HL-60/S4 treated with phorbol 12-myristate 13-acetate at 8.2 ng/mL for 4 days and 3 days (cell line): ENCODE results near the gene DEFB108B.
"Not testable (repeated sequence)": the region's sequence is repeated elsewhere in the genome, so short reads cannot be mapped to it uniquely, and the experiment has no call there.

Experiments used
- in situ Hi-C: fragments of 300-500 bp; cut with MboI; formaldehyde crosslinking; loops from 2 replicates; pipeline ENCODE4 v1.15.0; 2022; ENCODE audit warnings: low sequenced_read_pairs

DEFB108B gene

DNA sequence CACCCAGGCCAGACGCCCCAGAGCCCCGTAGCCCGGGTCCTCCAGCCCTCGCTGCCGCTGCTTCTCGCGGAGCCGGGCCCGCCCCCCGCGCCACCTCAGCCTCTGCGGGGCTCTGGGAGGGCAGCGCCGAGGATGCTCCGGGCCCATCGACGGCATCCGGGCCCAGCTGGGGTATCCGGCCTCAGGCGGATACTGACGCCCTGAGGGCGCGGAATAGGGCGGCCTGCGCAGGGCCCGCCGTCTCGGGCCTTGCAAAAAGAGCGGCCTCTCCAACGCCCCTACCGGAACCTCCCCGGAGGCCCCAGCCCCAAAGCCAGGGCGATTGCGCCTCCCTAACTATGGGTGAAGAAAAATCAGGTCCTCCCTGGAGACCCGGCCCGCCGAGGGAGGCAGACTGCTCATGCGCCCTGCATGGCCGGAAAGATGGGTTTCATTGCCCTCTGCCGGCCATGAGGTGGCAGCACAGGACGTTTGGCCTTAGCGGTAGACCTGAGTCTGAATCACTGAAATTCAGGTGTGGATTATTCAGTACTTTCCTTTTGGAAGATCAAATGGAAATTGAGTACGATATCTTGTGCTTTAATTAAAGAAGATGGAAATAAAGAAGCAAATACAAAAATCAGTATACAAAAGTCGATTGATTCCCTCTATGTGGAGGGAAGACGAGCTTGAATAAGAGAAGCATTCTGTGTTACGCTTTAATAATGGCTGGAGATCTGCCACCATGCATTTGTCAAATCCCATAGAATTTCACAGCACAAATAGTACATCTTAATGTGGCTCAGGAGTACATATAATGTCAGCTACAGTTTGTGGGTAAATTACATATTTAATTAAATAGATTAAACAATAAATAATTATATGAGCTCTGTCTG lies 19.3 kb upstream of the DEFB108B start:
- in situ Hi-C loops: not testable (repeated sequence)

DNA sequence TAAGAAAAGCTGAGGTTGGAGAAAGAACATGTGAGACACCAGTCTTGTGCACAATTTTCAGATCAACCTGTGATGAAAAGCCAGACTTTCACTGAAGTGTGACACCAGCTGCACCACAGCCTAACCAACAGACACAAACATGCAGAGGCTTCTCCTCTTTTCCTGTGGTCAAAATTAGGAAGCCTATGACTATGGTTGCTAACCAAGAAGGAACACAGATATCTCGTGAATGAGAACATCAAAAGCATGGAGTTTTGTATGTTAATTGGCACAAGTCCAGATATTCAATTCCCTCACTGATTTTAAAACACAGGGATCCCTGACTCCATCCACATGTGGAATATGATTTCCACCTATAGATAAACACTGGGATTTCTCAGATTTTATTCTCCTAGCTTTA lies 11.5 kb upstream of the DEFB108B start:
- in situ Hi-C loops: not testable (repeated sequence)

DNA sequence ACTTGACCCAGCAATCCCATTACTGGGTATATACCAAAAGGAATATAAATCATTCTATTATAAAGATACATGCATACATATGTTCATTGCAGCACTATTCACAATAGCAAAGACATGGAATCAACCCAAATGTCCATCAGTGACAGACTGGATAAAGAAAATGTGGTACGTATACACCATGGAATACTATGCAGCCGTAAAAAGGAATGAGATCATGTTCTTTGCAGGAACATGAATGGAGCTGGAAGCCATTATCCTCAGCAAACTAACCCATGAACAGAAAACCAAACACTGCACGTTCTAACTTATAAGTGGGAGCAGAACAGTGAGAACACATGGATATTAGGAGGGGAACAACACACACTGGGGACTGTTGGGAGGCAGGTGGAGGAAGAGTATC lies 3.8 kb upstream of the DEFB108B start:
- in situ Hi-C loops: not testable (repeated sequence)

DNA sequence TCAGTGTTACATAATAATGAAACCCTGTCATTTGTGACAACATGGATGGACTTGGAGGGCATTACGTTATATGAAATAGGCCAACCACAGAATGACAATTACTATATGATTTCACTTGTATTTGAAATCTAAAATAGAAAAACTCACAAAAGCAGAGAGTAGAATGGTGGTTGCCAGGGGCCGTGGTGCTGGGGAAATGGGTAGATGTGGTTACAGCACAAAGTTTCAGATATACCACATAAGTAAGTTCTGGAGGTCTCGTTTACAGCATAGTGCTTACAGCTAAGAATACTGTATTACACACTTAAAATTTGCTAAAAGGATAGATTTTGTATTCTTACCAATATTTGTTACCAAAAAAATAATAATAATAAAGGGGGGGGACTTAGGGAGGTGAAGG lies 3.3 kb upstream of the DEFB108B start:
- in situ Hi-C loops: not testable (repeated sequence)

DNA sequence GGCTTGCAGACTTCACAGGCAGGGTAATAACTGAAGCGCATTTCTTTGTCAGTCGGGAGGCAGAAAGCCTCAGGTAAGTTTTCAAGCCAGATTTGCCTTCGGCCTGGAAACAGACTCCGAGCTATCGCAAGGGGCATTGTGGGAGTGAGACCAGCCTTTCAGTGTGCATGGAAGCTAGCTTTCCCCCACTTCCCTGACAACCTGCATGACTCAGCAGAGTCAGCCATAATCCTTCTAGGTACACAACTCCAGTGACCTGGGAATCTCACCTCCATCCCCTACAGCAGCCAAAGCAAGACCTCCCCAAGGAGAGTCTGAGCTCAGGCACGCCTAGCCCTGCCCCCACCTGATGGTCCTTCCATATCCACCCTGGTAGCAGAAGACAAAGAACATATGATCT lies 9.7 kb downstream of the DEFB108B start:
- in situ Hi-C loops: not testable (repeated sequence)

DNA sequence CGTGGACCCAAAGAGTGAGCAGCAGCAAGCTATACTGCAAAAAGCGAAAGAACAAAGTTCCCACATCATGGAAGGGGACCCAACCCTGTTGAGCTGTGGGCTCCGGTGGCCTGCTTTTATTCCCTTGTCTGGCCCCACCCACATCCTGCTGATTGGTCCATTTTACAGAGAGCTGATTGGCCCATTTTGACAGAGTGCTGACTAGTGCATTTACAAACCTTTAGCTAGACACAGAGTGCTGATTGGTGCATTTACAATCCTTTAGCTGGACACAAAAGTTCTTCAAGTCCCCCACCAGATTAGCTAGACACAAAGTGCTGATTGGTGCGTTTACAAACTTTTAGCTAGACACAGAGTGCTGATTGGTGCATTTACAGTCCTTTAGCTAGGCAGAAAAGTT lies 10.4 kb downstream of the DEFB108B start:
- in situ Hi-C loops: not testable (repeated sequence)

DNA sequence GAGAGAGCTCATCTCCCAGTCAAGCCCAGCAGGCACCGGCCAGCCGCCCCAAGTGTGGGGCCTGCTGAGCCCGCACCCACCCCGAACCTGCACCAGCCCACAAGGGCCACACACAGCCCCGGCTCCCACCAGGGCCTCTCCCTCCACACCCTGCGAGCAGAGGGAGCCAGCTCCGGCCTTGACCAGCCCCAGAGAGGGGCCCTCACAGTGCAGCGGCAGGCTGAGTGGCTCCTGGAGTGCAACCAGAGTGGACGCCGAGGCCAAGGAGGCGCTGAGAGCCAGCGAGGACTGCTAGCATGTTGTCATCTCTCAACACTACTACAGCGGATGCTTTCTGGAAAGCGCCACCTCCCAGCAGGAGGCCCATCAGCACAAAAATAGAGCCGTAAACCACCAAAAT lies 10.9 kb downstream of the DEFB108B start:
- in situ Hi-C loops: no loop called here

DNA sequence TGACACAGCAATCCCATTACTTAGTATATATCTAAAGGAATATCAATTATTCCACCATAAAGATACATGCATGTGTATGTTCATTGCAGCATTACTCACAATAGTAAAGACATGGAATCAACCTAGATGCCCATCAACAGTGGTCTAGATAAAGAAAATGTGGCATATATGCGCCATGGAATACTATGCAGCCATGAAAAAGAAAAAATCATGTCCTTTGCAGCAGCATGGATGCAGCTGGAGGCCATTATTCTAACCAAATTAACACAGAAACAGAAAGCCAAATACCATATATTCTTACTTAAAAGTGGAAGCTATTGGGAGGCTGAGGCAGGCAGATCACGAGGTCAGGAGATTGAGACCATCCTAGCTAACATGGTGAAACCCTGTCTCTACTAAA lies 20.9 kb downstream of the DEFB108B start:
- in situ Hi-C loops: not testable (repeated sequence)

DNA sequence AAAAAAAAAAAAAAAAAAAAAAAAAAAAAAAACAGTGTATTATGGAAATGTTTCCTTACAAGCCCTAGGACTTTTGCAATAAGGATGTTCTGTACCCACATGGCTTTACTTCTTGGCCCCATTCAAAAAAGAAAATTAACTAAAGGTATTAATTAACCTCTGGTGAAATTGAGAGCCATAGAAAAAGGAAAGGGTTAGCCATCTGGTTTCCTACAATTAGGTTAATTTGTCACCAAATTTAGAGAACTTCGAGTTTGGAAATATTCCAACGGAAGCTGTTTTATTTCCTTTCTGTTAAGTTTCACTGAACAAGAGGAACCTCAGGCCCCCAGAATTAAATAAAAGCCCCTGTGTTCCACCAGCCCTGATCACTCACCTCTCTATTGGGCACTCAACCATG lies 22.9 kb downstream of the DEFB108B start:
- in situ Hi-C loops: not testable (repeated sequence)

DNA sequence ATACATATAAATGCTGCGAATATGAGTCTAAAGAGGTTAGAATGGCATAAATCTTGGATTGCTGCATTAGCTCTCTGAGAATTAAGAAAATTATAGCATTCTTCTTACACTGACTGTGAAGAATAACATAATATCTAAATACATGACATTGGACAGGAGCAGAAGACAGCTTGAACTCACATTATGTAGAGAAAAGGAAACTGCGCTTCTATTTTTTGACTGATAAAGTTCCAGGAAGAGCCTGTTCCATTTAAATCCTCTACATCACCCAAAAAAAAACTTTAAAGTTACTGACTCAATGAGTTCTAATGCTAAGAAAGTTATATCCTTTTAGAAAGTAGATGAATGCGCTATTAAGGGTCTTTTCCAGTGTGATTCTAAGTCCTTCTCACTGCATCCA lies 27.8 kb downstream of the DEFB108B start:
- in situ Hi-C loops: not testable (repeated sequence)

DNA sequence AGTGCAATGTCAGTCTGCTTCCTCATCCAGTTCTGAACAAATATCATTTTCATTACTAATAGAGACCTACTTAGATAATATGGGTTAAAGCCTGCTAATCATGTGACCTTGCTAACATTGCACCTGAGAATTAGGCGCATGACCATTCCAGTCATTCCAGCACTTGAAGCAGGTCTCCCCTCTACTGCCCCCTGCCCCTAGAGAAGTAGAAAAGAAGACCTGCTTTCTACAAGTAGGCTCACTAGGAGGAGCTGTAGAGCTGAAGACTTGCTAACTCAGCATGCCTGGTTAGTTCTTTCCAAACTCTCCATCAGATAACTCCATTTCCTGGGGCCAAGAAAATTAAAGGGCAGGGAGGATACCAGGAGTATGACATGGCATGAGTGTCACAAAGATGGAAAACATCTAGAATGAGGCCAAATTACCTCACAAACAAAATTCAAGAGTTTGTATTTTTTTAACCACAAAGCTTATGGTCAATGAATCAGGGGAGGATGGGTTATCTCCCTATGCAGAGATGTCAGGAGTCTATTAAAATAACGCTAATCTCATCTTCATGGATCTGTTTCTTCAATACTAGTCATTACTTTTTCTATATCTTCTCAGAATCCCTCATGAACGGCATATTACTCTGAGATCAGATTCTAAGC lies 31.1 kb downstream of the DEFB108B start:
- in situ Hi-C loops: not testable (repeated sequence)

DNA sequence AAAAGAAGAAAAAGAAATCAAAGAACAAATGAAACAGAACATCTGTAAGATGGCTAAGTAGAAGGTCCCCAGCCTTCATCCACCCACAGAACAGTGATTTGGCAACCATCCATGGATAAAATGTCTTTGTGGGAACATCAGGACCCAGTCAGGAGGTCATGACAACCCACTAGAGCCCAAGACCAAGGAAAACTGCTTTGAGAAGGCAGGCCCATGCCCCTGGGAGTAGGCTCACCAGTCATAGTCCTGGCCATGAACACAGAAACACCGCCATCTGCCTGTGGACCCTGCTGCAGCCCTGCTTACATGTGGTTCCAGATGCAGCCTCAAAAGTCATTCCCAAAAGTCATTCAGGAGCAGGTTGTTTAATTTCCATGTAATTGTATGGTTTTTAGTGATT lies 34.2 kb downstream of the DEFB108B start:
- in situ Hi-C loops: not testable (repeated sequence)

DNA sequence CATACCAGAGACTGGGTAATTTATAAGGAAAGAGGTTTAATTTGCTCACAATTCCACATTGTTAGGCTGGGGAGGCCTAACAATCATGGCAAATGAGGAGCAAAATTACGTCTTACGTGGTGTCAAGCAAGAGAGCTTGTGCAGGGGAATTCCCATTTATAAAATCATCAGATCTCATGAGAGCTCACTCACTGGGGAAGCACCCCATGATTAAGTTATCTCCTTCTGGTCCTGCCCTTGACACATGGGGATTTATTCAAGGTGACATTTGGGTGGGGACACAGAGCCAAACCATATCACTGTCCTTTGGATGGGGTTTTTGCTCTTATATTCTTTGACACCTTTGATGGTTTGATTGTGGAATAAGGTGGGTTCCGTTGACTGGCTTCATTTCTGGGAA lies 36.9 kb downstream of the DEFB108B start:
- in situ Hi-C loops: not testable (repeated sequence)

DNA sequence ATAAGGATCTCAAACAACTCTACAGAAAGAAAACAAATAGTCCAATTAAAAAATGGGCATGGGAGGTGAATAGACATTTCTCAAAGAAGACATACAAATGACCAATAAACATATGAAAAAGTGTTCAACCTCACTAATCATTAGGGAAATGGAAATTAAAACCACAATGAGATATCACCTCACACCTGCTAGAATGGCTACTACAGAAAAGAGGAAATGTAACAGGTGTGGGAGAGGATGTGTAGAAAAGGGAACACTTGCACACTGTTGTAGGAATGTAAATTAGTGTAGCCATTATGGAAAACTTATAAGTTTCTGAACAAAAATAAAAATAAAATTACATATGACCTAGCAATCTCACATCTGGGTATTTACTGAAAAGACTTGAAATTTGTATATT lies 37.7 kb downstream of the DEFB108B start:
- in situ Hi-C loops: not testable (repeated sequence)

DNA sequence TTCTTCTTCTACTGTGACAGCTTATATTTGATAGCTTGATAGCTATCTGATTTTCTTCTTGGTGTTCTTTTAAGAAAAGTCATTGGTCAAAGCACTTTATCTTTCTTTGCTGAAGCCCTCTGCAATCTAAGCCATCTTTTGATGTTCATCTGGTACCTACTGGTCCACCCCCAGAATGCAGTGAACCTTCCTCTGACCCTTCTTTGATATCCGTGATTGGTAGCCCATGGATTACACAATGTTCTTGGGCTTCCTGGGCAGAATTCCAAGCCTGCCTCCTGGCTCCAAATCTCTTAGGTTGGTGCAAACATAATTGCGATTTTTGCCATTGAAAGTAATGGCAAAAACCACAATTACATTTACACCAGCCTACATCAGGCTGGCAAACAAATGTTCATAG lies 43.3 kb downstream of the DEFB108B start:
- in situ Hi-C loops: not testable (repeated sequence)

DNA sequence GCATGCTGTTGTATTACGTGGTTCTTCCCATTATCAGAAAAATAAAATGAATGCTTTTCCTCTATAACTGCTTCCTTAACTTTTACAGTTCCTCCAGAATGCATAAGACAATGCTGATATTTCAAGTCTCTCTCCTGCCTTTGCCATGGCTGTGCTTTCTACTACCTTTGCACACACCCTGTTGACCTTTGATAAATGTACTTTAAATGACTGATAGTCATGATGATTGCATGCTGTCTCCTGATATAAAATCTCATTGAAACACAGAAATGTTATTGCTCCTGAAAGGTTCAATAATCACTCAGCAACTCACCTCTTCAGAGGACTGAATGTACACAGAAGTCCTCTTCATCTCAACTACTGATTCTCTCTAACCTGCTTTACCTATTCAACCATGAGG lies 45.1 kb downstream of the DEFB108B start, which contains the start of gene DEFB131B:
TSS of gene DEFB131B (plus strand) at position 395 of the 400 bp plus-strand sequence. CDS start at position 395, 0 bp downstream.
- in situ Hi-C loops: not testable (repeated sequence)

DNA sequence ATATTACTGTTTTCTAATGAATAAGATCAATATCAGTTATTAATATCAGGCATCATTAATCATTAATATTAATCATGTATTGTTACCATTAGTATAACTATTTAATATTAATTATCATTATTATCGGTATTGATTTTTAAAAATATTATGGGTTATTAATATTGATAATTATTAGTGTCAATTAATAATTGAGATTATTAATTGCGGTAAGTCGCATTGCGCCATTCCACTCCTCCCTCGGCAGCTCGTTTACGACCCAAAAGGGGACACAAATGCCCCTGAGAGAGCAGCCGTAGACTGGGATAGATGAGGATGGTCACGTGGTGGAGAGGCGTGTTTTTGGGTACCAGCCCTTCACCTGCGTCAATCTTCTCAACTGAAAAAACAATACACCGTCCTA lies 52.8 kb downstream of the DEFB108B start:
- in situ Hi-C loops: not testable (repeated sequence)
